Medulla oblongata (tissue), 1 donor: Measurements from ENCODE around the gene TMEM41A.
"Not testable (repeated sequence)": the region's sequence is repeated elsewhere in the genome, so short reads cannot be mapped to it uniquely, and the experiment has no call there.

Experiments
- DNase-seq: peaks from one replicate; pipeline ENCODE4 v3.0.0-alpha.2; 2015; ENCODE audit errors: extremely low spot score

TMEM41A gene

DNA sequence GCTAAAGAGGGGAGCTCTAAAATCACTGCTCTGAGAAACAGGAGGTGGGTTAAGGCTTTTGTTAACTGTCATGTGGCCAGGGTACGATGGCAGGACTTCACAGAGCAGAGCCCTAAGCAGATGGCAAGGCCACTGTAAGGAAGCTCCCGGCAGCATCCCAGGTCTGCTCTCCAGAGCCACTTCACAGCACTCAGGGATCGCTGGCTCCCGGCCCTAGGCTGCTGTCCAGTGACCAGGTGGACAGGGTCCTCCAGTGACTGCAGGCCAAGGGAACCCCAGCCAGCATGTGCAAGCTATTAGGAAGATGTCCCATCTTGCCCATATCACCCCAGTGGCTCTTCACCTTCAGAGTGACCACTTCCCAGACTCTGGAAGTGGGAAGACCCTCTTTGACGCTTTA is 10.4 kb downstream of the TMEM41A start:
- DNase-seq: no peak

DNA sequence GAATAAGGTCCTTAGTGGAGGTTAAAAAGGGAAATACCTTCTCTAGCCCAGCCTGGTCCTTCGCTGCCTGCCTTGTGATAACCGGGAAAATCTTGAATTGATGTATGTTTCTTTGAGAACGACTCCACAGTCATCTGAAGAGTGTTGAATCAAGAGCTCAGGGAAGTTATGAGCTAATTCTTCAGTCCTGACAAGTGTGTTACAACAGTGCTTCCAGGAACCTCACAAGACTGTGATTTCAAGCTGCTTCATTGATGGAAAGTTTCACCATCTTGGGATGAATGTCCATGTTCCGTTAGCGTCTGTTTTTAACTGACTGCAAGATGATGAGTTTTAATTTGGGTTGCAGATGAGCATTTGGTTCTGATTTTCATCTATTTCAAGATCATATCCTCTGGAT is 12.4 kb downstream of the TMEM41A start:
- DNase-seq: no peak

DNA sequence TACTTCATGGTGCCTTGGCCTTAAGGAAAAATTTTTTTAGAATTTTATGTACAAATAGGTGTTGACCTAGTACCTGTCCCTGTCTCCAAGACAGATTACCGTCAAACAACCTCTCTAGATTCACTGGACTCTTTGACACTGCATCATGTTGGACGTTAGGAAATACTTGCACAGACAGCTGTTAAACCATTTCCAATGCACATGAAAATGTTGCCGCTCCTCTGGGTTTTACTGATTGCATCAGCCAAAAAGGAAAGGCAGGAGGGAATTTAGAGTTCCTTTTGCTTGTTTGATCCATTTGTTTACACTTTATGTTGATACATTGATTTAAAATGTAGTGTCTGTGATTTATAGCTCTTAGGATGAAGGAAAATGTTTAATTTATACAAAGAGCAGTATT is 14.5 kb downstream of the TMEM41A start:
- no peak for DNase-seq

DNA sequence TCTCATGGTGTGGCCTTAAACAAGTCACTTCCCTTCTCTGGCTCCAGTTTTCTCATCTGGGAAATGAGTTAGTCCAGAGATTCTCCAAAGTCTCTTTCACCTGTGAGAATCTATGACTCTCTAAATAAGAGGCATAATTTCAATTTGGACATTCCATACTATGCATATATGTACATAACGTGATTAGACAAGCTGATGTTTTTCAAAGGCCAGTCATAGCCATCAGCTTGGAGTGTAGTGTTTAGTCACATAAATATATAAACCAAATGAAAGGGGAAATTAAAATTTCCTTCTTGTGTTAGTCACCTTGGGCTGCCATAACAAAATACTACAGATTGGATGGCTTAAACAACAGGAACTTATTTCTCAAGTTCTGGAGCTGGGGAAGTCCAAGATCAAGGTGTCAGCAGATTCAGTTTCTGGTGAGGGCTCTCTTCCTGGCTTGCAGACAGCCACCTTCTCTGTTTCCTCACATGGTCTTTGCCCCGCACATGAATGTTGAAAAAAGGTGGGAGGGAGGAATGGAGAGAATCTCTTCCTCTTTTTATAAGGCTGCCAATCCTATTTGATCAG is 19.4 kb downstream of the TMEM41A start:
- no peak for DNase-seq

DNA sequence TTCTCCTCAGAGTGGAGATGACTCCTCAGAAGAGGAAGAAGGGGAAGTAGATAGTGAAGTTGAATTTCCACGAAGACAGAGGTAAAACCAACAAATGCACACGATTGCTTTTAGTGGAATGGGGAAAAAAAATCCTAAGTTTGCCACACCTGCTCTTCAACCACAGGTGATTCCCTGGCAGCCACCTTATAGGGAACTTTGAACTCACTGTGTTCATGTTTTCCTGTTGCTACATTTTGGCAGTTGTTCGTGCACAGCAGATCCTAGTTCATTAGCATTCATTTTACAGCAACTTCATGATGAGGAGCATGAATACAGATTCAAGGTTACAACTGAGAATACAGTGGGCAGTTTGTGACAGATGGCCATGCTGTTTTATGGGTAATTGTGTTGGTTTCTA is 21.5 kb downstream of the TMEM41A start:
- DNase-seq: no peak

DNA sequence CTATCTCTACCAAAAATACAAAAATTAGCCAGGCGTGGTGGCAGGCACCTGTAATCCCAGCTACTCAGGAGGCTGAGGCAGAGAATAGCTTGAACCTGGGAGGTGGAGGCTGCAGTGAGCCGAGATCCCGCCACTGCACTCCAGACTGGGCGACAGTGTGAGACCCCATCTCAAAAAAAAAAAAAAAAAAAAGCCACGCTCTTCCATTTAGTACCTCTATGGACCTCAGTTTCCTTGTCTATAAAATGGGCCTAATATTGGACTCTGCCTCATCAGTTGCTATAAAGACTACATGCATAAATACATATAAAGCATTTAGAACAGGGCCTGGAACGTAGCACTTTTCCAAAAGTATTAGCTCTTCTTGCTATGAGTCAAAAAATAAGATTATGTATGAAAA is 23.9 kb downstream of the TMEM41A start:
- not testable (repeated sequence) for DNase-seq

DNA sequence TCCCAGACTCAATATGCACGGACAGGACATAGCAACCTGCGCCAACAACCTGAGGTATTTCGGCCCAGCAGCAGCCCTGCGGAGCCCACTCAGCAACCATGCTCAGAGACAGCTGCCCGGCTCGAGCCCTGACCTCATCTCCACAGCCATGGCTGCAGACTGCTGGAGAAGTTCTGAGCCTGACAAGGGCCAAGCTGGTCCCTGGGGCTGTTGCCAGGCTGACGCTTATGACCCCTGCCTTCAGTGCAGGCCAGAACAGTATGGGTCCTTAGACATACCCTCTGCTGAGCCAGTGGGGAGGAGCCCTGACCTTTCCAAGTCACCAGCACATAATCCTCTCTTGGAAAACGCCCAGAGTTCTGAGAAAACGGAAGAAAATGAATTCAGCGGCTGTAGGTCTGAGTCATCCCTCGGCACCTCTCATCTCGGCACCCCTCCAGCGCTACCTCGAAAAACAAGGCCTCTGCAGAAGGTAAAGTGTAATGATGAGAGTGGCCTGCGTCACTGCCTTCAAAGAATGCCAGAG is 25.5 kb downstream of the TMEM41A start:
- DNase-seq: no peak

DNA sequence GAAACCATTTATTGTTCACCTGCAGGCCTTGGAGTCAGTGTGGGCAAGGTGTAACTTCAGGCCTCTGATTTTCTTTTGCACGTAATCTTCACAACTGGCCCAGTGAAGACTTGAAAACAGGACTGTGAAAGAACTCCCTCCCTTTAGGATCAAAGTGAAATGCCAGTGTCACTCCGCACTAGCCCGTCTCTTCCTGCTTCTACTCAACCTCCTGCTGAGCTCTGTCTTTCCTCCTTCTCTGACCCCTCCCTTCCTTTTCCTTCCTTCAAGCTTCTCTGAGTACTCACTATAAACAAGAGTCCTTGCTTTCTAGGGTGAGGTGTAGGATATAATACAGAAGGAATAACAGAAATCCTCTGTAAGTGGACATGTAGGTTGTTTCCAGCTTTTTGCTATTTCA is 28.5 kb downstream of the TMEM41A start:
- DNase-seq: no peak

DNA sequence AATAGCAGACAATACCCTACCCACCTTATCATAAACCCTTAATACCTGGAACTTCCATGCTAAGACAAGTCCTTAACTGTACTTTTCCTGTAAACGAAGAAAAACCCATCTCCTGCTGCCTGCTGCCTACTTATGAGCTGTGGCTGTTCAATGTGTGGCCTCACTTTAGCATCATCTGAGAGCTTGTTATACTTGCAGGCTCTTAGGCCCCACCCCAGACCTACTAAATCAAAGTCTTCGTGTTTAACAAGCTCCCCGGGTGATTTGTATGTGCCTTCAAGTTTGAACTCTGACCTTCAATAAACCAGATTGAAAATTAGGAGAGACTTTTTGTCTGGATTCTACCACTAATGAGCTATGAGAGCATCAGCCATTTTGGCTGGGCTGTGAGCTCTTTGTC is 29.3 kb downstream of the TMEM41A start:
- no peak for DNase-seq

DNA sequence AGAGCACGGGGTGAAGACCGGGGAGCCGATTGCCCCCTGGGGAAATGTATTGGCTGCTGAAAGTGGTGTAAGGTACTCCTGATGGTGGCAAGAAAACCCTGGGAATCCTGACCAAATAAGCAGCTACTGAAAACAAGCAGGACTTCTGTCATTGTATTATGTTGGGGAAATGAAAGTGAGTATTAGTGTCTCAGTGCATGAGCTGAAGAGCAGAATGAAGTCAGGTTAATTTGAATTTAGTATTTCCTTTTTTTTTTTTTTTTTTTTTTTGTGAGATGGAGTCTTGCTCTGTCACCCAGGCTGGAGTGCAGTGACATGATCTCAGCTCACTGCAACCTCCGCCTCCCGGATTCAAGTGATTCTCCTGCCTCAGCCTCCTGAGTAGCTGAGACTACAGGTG is 32.7 kb downstream of the TMEM41A start:
- not testable (repeated sequence) for DNase-seq

DNA sequence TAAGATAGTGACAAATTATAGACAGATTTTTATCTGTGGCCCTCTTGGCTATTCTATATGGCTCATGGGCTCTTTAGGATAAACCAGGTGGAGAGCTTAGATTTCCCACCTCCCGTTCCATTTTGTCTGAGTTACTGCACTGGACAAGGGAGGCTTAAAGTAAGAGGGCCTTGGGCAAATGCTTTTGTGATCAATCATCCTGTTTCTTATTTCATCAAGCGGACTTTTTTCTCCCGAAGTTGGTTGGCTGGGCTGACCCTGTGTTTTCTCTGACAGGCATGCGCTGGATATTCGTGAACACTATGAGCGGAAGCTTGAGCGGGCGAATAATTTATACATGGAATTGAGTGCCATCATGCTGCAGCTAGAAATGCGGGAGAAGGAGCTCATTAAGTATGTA is 33.4 kb downstream of the TMEM41A start:
- no peak for DNase-seq

DNA sequence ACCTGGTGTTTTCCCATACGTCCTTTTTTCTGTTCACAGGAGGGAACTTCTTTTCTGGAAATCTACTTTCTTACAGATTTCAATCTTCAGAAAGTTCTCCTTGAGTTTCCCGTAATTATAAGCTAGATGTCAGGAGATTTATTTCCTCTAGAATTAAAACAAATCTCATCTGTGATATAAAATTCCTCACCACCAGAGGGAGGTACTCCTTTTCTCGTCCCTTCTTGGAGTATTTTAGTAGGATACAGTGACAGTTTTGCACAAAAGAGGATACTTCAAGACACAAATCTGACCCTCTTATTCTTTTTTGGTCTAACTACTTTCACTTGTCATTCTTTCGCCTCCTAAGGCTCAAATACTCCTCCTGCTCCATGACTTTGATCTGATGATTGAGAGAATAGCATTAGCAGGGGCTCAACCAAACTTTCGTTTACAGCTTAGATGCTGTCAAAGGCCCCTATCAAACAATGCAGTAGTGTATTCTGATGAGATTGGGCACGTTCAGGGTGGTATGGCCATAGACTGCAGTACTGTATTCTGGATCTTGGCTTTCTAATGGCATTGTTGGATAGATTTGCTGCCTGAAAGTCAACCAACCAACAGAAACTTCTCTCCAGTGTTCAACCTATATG is 38.0 kb downstream of the TMEM41A start:
- peak; percentile 25 for DNase-seq

DNA sequence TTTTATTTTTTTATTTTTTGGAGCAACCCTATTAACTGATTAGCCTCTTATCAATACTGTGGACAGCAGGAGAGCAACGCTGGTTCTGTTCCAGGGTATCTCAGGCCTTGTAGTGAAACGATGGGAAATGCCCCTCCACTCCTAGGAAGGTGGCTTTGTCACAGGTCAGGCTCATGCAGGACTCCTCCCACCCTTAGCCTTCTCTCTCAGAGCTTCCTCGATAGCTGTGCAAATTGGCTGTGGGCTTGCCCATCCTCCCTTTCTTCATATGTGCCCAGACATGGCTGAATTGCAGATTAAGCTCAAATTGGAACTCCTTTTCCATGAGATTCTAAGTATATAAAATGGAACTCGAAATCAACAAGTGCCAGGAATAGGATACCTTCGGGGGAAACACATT is 38.5 kb downstream of the TMEM41A start:
- DNase-seq: no peak

DNA sequence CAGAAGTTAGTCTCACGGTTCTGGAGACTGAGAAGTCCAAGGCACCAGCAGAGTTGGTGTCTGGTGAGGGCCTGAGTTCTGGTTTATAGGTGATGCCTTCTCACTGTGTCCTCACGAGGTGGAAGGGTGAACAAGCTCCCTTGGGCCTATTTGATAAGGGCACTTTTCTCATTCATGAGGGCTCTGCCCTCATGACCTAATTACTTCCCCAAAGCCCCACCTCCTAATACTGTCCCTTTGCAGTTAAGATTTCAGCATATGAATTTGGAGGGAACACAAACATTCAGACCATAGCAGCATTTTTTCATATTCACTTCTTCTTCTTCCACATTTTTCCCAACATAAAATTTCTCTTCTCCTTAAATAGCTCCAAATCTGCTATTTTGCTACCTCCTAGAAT is 41.5 kb downstream of the TMEM41A start:
- no peak for DNase-seq

DNA sequence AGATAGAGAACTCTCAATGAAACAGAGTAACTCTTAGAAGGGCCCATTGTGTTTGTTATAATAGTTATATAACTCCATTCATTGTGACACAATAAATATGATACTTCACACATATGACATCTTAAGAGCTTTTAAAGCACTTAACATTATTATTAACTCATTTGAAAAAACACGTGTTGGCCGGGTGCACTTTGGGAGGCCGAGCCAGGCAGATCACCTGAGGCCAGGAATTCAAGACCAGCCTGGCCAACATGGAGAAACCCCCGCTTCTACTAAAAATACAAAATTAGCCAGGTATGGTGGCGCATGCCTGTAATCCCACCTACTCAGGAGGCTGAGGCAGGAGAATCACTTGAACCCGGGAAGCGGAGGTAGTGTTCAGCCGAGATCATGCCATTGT is 47.4 kb downstream of the TMEM41A start:
- DNase-seq: not testable (repeated sequence)

DNA sequence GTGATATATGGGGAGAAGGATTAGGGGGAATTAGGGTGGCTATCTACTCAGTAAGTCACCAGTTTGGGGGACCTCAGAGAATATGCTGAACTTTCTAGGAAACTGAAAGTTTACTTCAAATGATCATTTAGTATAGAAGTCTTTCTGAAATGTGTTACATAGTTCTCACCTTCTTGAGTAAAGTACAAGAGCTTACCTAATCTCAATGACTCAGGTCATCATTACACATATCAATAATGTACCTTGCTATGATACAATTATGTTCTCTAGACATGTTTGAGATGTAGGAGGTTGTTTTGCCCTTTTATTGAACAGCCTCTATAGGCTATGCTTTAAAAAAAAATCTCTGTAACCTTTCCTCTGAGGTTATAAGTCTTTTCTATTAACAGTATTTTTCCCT is 50.7 kb downstream of the TMEM41A start:
- DNase-seq: no peak

DNA sequence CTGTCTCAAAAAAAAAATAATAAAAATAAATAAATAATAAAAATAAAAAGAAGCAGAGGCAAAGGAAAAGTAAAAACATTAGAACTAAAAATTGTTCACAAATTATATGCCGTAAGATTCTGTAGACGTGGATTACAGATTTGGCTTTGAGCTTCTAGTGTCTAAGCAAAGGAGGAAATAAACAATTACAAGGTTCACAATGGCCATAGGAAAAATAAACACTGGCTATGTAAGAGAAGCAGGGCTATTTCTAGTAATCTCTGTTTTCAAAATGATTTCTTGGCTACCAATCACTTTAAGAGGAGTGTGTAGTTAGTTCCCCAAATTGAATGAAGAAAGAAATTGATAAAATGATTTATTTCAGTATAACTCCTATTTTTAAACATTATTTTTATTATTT is 54.5 kb downstream of the TMEM41A start:
- DNase-seq: no peak

DNA sequence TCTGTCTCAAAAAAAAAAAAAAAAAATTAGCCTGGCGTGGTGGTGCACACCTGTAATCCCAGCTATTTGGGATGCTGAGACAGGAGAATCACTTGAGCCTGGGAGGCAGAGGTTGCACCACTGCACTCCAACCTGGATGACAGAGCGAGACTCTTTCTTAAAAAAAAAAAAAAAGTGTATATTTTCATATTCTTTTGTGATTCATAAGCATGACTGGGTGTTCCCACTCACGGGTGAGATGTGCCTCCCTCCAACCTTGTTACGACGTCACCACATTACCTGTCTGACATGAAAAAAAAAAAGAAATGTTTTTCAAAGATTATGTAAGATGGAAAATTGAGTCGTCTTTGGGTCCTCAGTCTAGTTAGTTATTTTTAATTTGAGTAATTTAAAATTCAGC is 56.8 kb downstream of the TMEM41A start:
- no peak for DNase-seq

DNA sequence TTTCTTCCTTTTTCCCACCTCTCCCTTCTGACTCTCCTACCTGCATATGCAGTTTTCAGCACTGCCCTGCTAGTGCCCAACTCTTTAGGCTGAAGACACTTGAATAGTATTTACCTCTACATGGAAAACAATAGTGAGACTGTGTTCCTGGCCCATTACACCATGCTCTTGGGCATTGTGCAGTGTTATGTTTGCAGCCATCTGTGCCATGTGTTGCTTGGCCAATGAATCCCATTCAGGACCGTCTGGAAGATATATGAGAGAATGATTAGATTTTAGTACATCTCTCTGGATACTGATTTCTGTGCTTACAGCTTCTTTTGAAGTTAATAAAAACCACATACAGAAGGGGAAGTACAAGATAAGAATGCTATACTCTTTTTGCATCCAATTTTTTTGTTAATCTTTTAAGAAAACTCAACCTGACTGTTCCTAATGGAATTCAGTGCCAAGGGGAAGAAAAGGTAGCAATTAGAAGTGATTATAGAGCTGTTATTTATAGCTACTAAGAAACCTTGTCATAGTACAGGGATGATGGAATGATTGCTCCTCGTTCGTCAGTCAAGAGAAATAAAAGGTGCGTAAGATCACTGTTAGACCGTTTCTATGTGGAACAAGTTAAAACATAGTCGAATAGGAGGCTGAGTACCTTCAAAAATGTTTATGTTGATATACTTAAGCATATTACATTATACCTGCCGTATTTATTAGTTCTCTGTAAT is 58.9 kb downstream of the TMEM41A start:
- DNase-seq: peak; percentile 66
